ENCODE measurements around the gene CHRNE.

The CHRNE gene

DNA sequence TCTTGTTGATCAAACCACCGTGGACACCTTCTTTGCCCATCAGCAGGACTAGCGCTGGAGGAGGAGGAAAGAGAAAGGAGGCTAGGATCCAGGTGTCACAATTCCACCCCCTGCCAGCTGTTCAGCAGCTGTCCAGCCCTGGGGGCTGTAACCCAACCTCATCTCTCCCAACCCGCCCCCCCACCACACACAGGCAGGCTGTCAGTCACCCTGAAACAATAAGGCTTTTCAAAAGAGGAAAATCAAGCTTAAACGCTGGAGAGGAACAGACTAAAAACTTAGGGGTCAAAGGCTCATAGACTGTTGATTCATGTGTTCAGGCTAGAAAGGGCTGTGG lies 43.0 kb upstream of the CHRNE start:
- TF ChIP-seq, protein P1, sequence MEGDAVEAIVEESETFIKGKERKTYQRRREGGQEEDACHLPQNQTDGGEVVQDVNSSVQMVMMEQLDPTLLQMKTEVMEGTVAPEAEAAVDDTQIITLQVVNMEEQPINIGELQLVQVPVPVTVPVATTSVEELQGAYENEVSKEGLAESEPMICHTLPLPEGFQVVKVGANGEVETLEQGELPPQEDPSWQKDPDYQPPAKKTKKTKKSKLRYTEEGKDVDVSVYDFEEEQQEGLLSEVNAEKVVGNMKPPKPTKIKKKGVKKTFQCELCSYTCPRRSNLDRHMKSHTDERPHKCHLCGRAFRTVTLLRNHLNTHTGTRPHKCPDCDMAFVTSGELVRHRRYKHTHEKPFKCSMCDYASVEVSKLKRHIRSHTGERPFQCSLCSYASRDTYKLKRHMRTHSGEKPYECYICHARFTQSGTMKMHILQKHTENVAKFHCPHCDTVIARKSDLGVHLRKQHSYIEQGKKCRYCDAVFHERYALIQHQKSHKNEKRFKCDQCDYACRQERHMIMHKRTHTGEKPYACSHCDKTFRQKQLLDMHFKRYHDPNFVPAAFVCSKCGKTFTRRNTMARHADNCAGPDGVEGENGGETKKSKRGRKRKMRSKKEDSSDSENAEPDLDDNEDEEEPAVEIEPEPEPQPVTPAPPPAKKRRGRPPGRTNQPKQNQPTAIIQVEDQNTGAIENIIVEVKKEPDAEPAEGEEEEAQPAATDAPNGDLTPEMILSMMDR (IDR thresholded peaks at IDR 0.05) = no peak
- H3K27me3 ChIP-seq = no peaks in the 10 kb centered on the region
- H3K4me3 ChIP-seq (ENCODE audit: low read depth in 1 of 2, low read length in 1 of 2) = peak overlapping the region; percentile 99
- peak overlapping the region; percentile 96 for H3K27ac ChIP-seq
- H3K4me1 ChIP-seq (ENCODE audit: control insufficient read depth in 1 of 2, insufficient read depth in 1 of 2, low read depth in 1 of 2, low read length in 1 of 2) = peaks cover 79 to 91% of the 10 kb centered on the region in 2 experiments
- H3K36me3 ChIP-seq = peaks cover 39% of the 10 kb centered on the region
- H3K9me3 ChIP-seq = no peaks in the 10 kb centered on the region

DNA sequence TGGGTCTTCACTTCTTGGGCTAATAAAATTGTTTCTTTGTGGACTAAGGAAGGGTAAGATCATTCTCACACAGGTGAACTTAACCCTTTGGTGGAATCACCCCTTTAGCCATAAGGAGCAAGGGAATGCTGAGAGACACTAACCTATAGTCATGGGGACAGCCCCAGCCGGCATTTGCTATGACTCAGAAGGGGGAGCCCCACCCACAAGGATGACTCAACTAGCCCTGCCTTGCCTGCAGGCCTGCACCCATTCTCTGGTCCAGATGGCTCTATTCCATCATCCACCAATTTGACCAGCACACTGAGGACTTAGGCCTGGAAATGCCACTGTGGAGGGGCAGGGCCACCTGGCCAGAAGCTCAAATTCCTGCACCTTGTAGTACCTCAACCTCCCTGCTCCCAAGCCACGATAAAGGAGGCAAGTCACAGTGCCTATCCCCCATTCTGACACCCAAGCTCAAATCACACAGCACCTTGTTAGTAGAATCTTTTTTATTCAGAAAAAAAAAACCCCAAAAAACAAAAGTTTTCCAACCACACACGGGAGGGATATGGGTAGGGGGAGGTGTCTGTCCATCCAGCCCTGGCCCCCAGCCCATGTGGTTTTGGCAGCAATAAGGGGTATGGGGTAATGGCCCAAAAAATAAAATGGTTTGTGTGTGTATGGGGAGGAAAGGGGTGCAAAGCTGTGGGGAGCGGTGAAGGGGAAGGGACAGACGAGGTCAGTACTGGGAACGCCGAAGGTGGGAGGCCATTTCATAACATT lies 42.5 kb upstream of the CHRNE start:
- peaks cover 78 to 91% of the 10 kb centered on the region in 2 experiments for H3K4me1 ChIP-seq (ENCODE audit: control insufficient read depth in 1 of 2, insufficient read depth in 1 of 2, low read depth in 1 of 2, low read length in 1 of 2)

DNA sequence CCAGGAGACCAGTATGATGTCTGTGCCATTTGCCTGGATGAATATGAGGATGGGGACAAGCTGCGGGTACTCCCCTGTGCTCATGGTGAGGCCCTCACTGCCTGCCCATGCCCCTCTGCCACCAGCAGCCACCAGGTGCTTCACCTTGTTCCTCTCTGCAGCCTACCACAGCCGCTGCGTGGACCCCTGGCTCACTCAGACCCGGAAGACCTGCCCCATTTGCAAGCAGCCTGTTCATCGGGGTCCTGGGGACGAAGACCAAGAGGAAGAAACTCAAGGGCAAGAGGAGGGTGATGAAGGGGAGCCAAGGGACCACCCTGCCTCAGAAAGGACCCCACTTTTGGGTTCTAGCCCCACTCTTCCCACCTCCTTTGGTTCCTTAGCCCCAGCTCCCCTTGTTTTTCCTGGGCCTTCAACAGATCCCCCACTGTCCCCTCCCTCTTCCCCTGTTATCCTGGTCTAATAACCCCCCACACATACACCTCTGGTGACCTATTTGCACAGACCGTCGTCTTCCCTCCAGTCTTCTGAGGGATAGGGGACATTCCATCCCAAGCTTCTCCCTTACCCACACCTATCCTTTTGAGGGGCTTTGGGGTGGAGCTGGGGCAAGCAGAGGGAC lies 41.8 kb upstream of the CHRNE start:
- H3K4me1 ChIP-seq (ENCODE audit: control insufficient read depth in 1 of 2, insufficient read depth in 1 of 2, low read depth in 1 of 2, low read length in 1 of 2) = peaks cover 74 to 91% of the 10 kb centered on the region in 2 experiments
- peak overlapping the region; percentile 99 for H3K4me3 ChIP-seq (ENCODE audit: low read depth in 1 of 2, low read length in 1 of 2)
- no peaks in the 10 kb centered on the region for H3K9me3 ChIP-seq
- peaks cover 39% of the 10 kb centered on the region for H3K36me3 ChIP-seq
- TF ChIP-seq, protein P1 (IDR thresholded peaks at IDR 0.05) = no peak
- no peaks in the 10 kb centered on the region for H3K27me3 ChIP-seq
- H3K27ac ChIP-seq = peak overlapping the region; percentile 96

More for the DNA sequence above, 42.5 kb upstream of the CHRNE start:
- TF ChIP-seq, protein P1 (IDR thresholded peaks at IDR 0.05) = no peak
- H3K27me3 ChIP-seq = no peaks in the 10 kb centered on the region
- H3K4me3 ChIP-seq (ENCODE audit: low read depth in 1 of 2, low read length in 1 of 2) = peak overlapping the region; percentile 99
- H3K27ac ChIP-seq = peak overlapping the region; percentile 96
- H3K9me3 ChIP-seq = no peaks in the 10 kb centered on the region
- peaks cover 39% of the 10 kb centered on the region for H3K36me3 ChIP-seq

DNA sequence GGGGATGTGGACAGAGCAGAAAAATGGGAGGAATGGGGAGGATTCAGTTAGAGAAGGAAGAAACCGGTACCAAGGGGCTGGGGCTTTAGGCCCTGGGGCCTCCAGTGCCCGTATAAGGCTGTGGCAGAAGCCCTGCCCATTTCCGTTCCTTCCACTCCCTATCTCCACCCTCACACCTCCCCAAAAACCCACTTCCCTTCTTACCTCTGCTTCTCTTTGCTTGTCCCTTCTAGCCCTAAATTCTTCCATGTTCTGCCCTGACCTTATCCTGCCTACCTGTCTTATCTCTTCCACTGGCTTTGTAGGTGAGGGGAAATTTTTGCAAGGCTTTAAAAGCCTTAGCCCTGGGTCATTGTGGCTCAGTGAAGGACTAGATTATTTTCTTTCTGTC lies 41.3 kb upstream of the CHRNE start:
- H3K27me3 ChIP-seq = no peaks in the 10 kb centered on the region
- H3K4me3 ChIP-seq (ENCODE audit: low read depth in 1 of 2, low read length in 1 of 2) = peak overlapping the region; percentile 99
- H3K4me1 ChIP-seq (ENCODE audit: control insufficient read depth in 1 of 2, insufficient read depth in 1 of 2, low read depth in 1 of 2, low read length in 1 of 2) = peaks cover 78 to 91% of the 10 kb centered on the region in 2 experiments
- peak overlapping the region; percentile 96 for H3K27ac ChIP-seq
- H3K36me3 ChIP-seq = peaks cover 39% of the 10 kb centered on the region
- no peaks in the 10 kb centered on the region for H3K9me3 ChIP-seq
- TF ChIP-seq, protein P1 (IDR thresholded peaks at IDR 0.05) = no peak

DNA sequence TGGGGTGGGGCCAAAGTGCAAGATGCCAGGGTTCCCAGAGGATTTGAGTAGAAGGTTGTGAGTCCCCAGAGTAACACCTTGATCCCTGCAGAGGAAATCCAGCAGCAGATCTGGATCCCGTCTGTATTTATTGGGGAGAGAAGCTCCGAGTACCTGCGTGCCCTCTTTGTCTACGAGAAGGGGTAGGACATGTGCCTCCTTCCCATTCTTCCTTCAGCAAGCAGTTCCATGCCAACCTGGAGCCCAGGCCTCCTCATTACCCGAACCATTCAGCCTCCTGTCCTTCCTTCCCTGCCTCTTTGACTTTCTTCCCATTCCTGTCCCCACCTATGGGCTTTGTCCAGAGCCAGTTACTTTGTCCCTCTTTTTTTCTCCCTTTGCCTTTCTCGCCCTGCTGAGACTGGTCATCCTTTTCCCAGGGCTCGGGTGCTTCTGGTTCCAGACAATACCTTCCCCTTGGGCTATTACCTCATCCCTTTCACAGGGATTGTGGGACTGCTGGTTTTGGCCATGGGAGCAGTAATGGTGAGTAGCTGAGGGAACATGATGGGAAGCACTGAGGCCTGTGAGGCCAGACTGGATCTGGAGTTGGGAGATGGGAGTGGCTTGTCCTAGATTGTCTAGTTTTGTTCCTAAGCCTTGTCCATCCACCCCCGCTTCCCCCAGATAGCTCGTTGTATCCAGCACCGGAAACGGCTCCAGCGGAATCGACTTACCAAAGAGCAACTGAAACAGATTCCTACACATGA lies 40.0 kb upstream of the CHRNE start:
- Histone ChIP-seq H3K36me3 (peaks cover 46% of the 10 kb centered on the region), H3K27ac (peak overlapping the region; percentile 96), H3K9me3 (no peaks in the 10 kb centered on the region), H3K4me3 (ENCODE audit: low read depth in 1 of 2, low read length in 1 of 2) (peak overlapping the region; percentile 99), H3K4me1 (ENCODE audit: control insufficient read depth in 1 of 2, insufficient read depth in 1 of 2, low read depth in 1 of 2, low read length in 1 of 2) (peaks cover 82 to 93% of the 10 kb centered on the region in 2 experiments), H3K27me3 (no peaks in the 10 kb centered on the region)
- TF ChIP-seq, protein P1 (IDR thresholded peaks at IDR 0.05) = no peak
